Left hindlimb (tissue), 1 donor: ENCODE measurements around the gene RHBDD3.
A peak's percentile ranks its signal among the peaks of the same experiment; 100 is the strongest.

Source experiments
- DNase-seq: peaks from one replicate; pipeline ENCODE4 v3.0.0-alpha.2; 2018

RHBDD3 gene

DNA sequence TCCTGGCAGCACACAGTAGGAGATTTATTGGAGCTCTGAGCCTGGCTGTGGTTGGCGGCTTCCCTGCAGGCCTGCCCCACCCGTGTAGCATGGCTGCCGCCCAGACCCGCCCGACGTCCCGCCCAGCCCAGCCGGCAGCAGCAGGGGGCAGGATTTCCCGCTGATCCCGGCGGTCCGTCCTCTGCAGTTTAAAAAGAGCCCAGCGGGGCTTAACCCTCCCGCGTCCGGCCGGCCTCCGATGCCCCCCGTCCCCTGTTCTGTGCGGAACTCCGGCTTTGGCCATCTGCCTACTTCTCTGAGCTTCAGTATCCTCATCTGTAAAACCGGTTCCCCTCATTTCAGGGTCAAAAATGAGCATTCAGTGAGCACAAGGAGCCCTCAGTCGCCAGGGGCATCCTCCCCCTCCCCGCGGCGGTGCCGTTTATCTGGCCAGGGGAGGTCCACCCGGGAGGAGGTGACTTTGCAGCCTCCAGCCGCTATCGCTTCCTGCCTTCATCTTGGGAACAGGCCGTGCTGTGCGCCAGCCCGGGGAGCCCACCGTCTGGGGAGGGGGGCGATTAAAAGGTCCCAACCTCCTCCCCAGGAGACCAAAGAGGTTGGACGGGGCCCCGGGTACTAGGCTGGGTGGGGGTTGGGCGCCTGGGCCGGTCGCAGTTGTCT is 38.5 kb upstream of the RHBDD3 start, which contains the start of gene GAS2L1:
Gene GAS2L1 (plus strand): TSS at position 476 of the 660 bp plus-strand sequence. CDS start 1,456 bp downstream, outside the sequence.
- peak; percentile 90 for DNase-seq

DNA sequence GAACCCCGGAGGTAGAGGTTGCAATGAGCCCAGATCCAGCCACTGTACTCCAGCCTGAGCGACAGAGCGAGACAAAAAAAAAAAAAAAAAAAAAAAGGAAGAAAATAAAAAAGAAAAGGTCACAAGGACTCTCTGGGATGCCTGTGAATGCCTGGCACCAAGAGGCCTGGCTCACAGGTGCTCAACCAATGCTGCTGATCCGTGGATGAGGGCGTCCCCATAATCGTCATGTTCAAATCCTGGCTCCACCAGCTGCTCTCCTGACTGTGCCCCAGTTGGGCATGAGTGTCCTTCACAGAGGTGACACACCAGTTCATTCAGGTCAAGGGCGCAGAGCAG is 38.0 kb upstream of the RHBDD3 start:
- DNase-seq: no peak

DNA sequence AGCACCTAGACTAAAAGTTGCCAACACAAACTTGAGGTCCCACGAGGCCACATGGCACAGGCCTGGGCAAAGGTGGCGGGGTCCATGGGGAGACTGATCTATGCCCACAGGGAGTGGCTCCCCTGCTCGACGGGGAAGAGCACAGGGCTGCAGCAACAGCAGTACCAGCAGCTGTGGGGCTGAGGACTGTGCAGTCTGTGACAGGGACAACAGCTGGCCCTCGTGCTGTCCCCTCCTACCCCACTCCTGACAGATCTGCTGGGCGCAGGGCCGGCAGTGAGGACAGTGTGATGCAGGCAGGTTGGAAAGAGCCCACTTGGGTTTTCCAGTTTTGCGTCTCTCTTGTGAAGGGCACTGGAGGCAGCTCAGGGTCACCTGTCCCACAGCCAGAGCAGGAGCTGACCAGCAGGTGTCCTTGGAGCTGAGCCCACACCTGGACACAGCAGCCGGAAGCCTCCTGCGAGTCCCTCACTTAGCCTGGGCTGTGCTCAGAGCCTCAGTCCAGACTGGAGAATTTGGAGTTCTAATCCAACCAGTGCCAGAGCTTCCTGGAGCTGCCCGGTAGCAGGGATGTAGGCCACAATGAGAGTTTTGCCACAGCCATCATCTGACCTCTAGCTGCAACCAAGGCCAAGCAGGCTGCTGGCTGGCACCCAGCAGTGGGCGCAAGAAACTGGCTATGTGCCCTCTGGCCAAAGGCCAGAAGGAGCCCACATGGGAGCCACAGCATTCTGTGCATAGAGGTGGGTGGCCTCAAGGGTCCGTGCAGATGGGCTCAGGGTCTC is 35.1 kb upstream of the RHBDD3 start:
- DNase-seq: no peak

GRCh38 chr22:29302402-29302680 is 34.6 kb upstream of the RHBDD3 start:
- DNase-seq: no peak

DNA sequence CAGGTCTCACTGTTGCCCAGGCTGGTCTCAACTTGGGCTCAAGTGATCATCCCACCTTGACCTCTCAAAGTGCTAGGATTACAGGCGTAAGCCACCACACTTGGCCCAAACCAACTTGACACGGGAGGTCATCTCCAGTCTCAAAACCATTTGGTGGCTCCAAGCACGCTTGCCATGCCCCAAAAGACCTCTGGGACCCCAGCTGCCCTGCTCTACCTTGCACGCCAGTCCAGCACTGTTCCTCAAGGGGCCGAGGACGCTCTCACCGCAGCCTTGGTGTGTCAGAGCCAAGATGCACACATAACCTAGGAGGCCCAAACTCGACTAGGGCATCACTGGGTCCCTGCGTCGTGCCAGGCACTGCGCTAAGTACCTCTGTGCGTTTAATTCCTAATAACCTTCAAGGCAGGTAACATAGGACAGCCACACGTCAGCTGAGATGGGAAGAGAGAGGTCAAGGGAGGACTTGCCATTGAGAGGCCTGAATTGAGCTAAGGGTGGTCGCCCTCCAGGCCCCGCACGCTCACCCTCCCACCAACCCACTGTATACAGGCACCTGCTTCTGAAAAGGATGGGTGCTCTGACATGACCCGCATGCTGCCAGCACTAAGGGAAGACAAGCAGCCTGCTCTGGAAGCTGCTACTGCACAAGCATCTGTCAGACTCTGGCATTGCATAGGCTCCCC is 34.1 kb upstream of the RHBDD3 start:
- no peak for DNase-seq

DNA sequence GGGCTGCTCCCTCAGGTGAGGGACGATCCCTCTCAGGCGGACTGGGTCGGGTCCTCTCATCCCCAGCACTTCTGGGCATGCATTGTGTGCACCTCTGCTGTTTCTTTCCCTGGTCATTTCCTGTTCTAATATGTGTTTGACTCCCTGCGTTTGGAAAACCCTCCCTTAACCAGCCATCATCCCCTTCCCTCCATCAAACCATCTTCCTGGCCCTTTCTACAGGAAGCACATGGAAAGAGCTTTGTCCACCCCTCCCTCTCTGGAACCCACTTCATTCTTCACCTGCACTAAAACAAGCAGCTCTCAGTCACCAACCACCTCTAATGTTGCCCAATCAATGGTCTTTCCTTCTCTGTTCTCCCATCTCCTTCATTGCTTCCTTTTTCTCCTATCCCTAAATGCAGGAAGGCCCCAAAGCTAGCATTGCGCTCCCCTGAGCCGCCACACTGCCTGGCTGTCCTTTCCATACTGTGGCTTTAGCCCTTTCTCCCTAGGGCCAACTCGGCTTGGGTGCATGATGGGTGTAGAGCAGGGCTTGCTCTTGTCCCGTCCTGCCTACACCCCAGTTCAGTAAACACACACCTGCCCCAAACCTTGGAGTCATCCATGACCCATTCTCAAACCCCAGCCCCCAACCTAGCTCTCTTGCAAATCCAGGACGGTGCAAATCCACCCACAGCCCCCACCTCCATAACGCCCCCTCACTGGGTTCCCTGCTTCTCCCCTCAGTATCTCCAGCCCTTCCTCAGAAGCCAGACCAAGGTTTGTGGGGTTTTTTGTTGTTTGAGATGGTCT is 33.2 kb upstream of the RHBDD3 start:
- DNase-seq: no peak

DNA sequence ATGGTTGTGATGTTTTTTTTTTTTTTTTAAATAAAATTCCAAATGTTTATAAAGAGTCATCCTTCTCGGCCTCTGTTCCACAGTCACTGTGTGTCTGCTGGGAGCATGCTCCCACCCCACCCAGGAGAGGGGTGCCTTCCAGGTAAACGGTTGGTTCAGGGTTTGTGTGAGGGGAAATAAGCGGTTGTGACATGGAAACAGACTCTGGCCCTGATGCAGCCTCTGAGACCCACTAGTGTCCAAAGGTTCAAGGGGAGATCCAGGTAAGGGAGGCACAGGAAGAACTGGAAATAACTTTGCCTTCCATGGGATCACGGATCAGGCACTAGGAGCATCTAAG is 32.7 kb upstream of the RHBDD3 start:
- no peak for DNase-seq

DNA sequence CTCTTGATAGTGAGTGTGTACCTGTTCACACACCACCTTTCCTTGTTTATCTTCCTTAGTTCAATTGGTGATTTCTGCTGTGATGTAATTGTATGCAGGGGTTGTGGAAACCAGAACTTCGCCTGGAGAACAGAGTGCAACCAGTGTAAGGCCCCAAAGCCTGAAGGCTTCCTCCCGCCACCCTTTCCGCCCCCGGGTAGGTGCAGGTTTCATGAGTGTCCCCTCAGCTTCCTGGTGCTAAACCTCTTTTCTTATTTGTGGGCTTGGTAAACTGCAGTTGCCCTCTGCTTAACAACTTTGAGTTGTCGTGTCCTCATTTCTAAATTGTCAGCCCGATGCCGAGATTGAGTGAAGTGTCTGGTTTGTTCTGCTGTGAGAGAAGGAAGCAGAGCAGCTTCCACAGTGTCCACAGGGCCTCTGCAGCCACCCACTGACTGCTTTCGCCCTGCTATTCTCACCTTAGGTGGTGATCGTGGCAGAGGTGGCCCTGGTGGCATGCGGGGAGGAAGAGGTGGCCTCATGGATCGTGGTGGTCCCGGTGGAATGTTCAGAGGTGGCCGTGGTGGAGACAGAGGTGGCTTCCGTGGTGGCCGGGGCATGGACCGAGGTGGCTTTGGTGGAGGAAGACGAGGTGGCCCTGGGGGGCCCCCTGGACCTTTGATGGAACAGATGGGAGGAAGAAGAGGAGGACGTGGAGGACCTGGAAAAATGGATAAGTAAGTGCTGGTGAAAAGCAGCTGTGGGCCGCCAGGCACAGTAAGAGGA is 31.5 kb upstream of the RHBDD3 start:
- no peak for DNase-seq

- no peak for DNase-seq
Measured at GRCh38 chr22:29298641-29299040, 30.9 kb upstream of the RHBDD3 start.

GRCh38 chr22:29292379-29292778 is 24.6 kb upstream of the RHBDD3 start:
- no peak for DNase-seq

- no peak for DNase-seq
Measured at GRCh38 chr22:29291215-29291614, 23.4 kb upstream of the RHBDD3 start.

GRCh38 chr22:29290061-29290460 is 22.3 kb upstream of the RHBDD3 start:
- no peak for DNase-seq

DNA sequence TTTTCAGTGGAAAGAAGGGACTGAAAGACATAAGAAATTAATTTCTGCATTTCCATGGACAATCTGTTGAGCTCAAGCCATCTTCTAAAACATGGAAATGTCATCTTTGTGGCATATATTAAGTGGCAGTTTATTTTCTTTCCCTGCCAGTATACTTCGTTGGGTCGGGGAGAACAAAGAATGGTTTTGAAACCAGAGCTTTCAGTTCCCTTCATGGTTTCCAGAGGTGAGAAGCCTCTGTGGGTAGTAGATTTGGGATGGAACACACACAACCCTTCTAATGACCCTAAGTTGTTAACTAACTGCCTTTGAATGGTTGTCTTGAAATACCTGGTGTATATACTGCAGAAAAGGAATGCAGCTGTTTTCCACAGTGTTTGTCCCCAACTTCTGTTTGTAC is 21.1 kb upstream of the RHBDD3 start:
- DNase-seq: no peak

DNA sequence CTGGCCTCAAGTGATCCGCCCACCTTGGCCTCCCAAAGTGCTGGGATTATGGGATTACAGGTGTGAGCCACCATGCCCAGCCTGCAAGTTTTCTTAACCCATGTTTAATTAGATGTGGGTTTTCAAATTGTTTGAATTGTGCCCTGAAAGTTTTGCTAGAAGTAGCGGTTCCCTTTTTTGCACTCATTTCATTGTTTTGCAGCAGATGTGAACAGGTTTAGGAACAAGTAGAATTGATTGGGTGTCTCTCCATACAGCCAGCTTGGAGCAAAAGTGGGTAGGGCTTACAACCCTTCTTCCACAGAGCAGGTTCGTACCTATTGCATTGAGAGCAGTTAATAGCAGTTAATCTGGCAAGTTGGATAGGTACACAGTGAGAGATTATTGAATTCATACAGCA is 16.4 kb upstream of the RHBDD3 start:
- no peak for DNase-seq

DNA sequence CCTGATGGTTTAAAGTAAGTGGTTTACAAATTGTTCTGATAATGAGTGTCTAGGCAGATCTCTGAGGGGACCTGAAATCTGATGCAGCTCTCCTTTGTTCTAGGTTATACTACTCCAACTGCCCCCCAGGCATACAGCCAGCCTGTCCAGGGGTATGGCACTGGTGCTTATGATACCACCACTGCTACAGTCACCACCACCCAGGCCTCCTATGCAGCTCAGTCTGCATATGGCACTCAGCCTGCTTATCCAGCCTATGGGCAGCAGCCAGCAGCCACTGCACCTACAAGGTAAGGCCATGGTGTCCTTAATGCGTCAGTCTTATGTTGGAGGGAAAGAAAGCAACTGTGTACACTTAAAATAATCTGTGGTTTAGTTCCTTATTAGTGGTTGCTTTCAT is 10.1 kb upstream of the RHBDD3 start:
- no peak for DNase-seq

DNA sequence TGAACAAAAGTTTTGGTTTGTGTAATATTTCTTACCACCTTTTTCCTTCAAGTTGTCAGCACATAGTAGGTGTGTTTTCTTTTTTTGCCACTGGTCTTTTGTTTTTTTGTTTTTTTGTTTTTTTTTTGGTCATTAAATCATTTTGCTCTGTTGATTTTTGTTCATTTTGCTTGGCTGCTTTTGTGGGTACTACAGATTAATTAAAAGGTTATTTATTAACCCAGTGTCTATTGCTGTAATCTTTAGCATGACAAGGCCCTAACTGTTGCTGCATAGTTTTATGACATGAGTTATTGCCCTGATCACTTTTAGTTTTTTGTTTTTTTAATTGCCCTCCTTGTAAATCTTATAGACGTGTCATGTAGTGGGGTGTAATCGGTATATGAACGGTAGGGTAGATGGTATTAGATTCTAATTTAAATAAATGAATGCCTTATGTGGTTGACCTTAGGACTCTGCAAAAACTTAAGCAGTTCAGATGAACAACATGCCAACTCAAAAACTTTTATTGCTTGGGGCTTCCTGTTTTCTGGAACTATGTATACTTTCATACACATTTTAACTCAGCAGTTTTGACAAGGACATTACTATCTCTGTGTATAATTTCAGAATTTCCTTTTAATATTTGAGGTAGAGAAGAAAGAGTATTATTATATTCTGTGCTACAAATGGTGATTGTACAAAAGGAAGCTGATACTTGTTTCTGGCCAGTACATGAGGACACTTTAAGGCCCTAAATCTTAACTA is 8.2 kb upstream of the RHBDD3 start:
- DNase-seq: no peak

DNA sequence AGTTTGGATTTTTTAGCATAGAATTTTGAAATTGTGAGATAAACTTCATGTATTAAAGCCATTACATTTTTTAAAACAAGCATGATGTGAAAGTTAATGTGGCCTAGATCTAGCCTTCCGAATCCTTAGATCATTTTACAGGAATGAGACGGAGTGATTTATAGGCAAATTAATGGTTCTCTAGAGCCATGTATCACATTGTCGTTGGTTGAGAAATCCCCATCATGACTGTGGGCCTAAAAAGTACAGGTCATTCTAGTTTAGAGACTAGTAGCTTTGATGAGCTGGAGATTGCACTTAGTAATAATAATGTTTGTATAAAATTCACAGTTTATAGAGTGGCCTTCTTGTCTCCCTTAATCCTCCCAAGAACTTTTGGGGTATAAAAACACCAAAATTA is 7.4 kb upstream of the RHBDD3 start:
- no peak for DNase-seq

GRCh38 chr22:29272624-29273023 is 4.8 kb upstream of the RHBDD3 start:
- no peak for DNase-seq

GRCh38 chr22:29270475-29271271 is 2.9 kb upstream of the RHBDD3 start:
- DNase-seq: no peak

GRCh38 chr22:29269731-29270474 is 2.1 kb upstream of the RHBDD3 start:
- DNase-seq: no peak

GRCh38 chr22:29269230-29269604 is 1.4 kb upstream of the RHBDD3 start:
- DNase-seq: no peak
